Fibroblast of peridontal ligament (primary cell): Measurements from ENCODE around the gene MPND.

Experiments used
- DNase-seq: peaks from one replicate; pipeline ENCODE4 v3.0.0-alpha.2; 2010; ENCODE audit errors: extremely low read depth

MPND gene

DNA sequence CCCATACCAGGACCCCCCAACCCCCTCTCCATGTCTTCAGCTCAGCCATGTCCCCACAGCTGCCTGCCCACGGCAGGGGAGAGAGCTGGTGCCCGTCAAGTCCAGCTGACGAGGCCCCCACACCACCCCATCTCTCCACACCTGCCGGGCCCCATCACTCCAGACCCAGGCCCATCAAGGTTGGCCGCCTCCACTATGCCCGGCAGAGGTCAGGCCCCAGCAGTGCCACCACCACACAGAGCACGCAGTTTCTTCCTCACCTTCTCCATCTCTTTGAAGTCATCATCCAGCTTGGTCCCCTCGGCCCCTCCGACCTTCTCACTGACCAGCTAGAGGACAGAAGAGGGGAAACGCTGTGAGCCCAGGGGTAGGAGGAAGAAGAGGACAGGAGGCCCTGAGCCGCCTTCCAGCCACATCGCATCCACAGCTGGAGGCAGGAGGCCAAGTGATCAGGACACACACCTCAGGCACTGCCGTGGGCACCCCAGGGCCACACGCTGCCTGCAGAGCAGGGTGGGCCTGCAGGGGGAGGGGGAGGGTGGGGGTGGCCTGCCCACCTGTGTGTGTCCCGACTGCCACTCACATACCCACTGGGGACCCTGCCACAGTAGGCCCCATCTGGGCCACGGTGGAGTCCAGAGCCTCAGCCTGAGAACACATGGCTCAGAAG is 23.4 kb downstream of the MPND start:
- no peak for DNase-seq

DNA sequence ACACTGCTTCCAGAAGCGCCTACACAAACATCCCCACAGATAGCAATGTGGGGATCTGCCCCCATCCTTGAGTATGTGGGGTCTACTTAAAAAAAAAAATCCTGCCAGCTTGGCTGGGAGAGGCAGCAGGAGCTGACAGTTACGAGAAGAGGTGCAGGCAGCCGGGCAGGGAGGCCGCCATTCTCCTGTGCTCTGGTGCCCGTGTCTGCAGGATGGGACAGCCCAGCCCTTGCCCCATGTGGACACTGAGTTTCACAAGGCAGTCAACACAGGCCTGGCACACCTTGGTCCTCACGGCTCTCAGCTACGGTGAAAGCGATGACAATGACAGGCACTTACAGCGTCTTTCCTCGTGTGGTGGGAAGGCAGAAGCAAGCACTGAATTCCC is 24.0 kb downstream of the MPND start:
- DNase-seq, result no peak

DNA sequence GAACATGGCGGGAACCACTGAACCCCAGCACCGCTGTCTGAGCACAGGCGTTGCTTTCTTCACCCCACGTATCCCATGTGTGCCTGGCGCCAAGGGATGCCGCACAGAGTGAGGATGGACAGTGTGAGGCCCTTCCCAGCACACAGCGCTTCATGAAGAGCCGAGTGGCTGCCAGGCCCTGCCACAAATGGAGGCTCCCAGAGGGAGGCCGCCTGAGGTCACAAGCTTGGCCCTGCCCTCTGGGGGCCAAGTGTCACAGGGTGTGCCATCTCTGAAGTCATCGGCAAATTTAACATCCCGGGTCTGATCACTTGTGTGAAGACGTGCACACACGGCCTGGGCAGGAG is 24.4 kb downstream of the MPND start:
- no peak for DNase-seq

DNA sequence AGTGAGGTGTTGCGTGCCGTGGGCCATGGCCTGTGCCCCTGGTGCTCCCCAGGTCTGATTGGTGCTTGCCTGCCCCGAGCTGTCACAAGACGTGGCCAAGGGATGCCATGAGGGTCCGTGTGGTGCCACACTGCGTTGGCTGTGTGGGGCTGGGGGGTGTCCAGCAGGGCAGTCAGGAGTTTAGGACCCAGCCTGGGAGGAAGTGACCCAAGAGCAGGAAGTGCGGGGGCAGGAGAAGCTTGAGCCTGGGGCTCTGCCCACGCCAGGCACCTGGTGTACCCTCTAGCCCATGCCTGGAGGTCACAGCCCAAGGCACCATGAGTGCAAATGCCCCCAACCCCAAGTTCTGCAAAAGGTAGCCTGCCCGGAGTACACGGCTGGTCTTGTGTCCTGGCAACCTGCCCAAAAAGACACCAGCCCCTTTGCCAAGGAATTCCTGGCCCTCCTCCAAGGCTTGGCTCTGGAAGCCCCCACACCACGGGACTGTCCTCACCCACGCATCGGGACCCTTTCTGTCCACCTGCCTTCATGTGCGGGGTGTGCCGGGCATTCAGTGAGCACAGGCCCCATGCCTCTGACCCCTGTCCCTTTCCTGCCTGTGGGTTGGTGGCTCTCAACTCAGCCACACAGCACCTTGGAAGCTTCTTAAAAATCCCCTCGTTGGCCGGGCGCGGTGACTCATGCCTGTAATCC is 24.9 kb downstream of the MPND start:
- no peak for DNase-seq

- no peak for DNase-seq
These were observed 25.9 kb downstream of the MPND start for GRCh38 chr19:4369109-4369887.

GRCh38 chr19:4369888-4370260 is 26.5 kb downstream of the MPND start:
- DNase-seq, result peak; percentile 49

DNA sequence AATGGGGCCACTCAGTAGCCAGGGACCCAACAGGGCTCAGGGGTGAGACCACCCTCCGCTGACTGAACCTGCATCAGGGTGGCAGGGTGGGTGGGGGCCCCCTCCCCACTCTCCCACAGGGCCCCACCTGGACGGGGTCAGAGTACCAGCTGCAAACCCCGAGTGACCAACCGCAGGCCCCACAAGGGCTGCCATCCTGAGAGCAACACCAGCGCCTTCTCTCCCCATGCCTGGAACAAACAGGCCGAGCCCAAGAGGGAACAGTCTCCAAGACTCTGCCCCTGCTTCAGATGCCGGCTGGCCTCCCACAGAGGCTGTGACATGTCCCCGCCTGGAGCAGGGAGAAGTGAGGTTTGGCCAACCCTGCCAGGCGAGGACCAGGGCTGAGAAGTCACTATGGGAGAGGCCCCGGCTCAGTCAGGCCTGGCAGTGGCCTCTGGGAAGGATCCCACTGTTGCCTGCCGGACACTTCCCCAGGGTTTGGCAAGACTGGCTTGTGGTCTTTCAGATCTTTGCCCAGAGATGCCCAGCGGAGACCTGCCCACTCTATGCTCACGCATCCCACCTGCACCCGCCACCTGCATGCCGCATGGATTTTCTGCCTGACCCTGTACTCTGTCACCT is 27.2 kb downstream of the MPND start:
- DNase-seq, result no peak

DNA sequence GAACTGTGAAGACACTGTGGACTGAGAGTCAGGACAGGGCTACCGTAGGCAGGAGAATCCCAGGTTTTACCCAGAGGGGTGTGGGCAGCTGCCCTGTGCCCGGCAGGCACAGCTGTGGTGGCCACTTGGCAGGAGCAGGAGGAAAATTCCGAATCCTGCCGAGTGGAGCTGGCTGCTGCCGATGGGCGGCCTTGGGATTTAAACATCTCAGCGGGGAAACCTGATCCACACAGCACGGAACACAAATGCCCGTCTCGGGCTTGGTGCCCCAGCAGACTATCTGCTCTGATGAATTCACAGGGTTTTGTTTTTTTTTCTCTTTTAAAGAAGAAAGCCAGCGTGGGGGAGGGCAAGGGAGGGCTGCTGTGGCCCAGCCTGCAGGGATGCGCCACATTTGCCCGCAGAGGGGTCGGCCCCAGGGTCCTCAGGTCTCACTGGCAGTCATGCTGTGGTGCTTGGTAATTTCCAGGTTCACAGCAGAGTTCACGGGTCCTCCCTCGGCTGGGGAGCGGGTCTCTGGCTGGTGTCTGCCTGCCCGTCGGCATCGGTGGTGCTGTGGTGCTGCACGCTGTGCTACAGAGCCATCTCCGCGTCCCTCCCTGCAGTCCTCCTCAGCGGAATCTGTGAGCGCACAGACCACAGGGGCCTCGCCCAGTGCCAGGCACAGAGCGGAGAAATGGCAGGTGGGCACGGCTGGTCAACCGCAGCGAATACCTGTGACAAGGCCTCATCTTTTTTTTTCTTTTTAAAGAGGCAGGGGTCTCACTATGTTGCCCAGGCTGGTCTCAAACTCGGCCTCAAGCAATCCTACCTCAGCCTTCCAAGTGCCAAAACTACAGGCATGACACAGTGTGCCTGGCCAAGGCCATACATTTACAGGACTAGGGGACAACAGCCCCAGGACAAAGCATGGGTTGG is 28.1 kb downstream of the MPND start:
- DNase-seq, result no peak

GRCh38 chr19:4372165-4373012 is 29.0 kb downstream of the MPND start:
- no peak for DNase-seq

DNA sequence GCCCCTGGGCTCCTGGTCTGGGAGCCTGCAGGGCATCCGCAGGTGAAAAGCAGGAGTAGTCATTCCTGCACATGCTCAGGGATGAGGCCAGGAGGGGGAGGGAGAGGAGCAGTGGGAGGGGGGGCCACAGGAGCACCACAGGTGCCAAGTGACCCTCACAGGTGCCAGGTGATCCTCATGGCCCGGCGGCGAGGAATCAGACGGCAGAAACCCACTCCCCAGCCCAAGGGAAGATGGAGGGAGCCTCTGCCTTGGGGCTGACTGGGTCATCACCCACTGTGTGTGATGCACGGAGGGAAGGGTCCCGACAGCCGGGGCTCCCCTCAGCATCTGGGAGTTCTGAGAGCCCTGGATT is 29.6 kb downstream of the MPND start:
- DNase-seq, result no peak

- DNase-seq, result peak; percentile 38
These were observed 30.5 kb downstream of the MPND start for GRCh38 chr19:4373601-4374497.

GRCh38 chr19:4374498-4375163 is 31.3 kb downstream of the MPND start:
- peak; percentile 72 for DNase-seq

DNA sequence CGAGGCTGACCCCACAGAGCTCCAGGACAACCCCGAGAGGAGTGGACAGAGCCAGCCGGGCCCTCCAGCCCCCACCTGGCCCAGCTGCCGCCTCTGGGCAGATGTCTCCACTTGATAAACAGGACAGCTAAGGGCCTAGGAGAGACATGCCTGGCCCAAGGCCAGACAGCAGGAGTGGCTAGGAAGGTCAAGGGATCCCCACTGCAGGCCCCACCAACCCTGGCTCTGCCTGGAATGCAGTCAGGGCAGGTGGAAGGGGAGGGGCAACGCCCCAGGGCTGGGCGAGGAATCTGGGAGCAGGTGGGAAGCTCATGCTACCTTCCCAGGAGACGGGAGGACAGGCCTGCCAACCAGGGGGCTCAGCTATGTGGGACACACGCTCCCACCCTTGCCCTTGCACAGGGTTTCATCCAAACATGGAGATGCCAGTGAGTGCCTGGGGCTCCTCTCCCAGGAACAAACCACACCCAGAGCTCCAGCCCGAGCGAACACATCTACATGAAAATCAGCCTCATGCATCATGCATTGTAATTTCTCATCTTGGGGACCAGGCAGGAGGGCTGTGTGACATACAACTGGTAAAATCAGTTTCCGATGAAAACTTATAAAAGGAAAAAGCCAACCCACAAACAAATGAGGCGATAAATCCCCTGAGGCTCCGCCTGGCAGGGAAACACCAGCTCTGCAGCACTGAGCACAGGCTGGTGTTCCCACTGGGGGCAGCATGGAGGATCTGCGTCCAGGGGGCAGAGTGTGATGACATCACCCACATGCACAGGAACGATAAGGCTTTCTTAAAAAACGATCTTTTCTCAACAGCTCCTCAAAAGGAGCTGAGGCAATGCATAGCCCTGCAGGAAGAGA is 32.0 kb downstream of the MPND start:
- peak; percentile 78 for DNase-seq

- DNase-seq, result no peak
These were observed 32.8 kb downstream of the MPND start for GRCh38 chr19:4376028-4376670.

- DNase-seq, result no peak
These were observed 33.3 kb downstream of the MPND start for GRCh38 chr19:4376671-4376990.

GRCh38 chr19:4376991-4377781 is 33.8 kb downstream of the MPND start:
- no peak for DNase-seq

- no peak for DNase-seq
These were observed 35.5 kb downstream of the MPND start for GRCh38 chr19:4378886-4379285.
